IPS-NIHi7 (cell line): ENCODE data around the gene SLC22A4.

ENCODE experiments used
- DNase-seq: peaks from one replicate; pipeline ENCODE4 v3.0.0; 2012; ENCODE audit warnings: mixed read lengths; ENCODE audit errors: extremely low spot score

The SLC22A4 gene

GRCh38 chr5:132275367-132276220 lies 18.6 kb upstream of the SLC22A4 start:
- no peak for DNase-seq

GRCh38 chr5:132277256-132277655 lies 16.9 kb upstream of the SLC22A4 start:
- no peak for DNase-seq

- peak; percentile 69 for DNase-seq
Measured at GRCh38 chr5:132277971-132278853, 16.0 kb upstream of the SLC22A4 start.

GRCh38 chr5:132279801-132280200 lies 14.4 kb upstream of the SLC22A4 start:
- no peak for DNase-seq

- no peak for DNase-seq
Measured at GRCh38 chr5:132280371-132281240, 13.6 kb upstream of the SLC22A4 start.

GRCh38 chr5:132281856-132282614 lies 12.2 kb upstream of the SLC22A4 start:
- no peak for DNase-seq

- DNase-seq: no peak
Measured at GRCh38 chr5:132283423-132284043, 10.7 kb upstream of the SLC22A4 start.

GRCh38 chr5:132289097-132289496 lies 5.1 kb upstream of the SLC22A4 start:
- DNase-seq: no peak

- DNase-seq: no peak
Measured at GRCh38 chr5:132291026-132291425, 3.2 kb upstream of the SLC22A4 start.

GRCh38 chr5:132293066-132293991 lies 865 bp upstream of the SLC22A4 start:
- peak; percentile 90 for DNase-seq

- peak; percentile 68 for DNase-seq
Measured at GRCh38 chr5:132294728-132295504, 722 bp downstream of the SLC22A4 start.

- DNase-seq: no peak
Measured at GRCh38 chr5:132295505-132296411, 1.6 kb downstream of the SLC22A4 start.

GRCh38 chr5:132296412-132297016 lies 2.3 kb downstream of the SLC22A4 start:
- DNase-seq: no peak

GRCh38 chr5:132297211-132297940 lies 3.2 kb downstream of the SLC22A4 start:
- no peak for DNase-seq

- no peak for DNase-seq
Measured at GRCh38 chr5:132298298-132299212, 4.4 kb downstream of the SLC22A4 start.
